ENCODE data around the gene CEBPG.

- TF ChIP-seq POLR2A (IDR thresholded peaks at IDR 0.05) (no peak), CTCF (IDR thresholded peaks at IDR 0.05) (no peak)
Observed at GRCh38 chr19:33374236-33374714, 766 bp downstream of the CEBPG start.
